ENCODE measurements around the gene FEZF2. TPM values are rescaled to one million over a fixed set of nuclear protein-coding genes. Genes with fewer than 3 reads are reported as not detected.

Gene FEZF2
- total and polyA plus RNA-seq, 9 of the 15 experiments (the other 6 are each of a cell fraction or from before 2014, with no cell fraction given), result not detected

DNA sequence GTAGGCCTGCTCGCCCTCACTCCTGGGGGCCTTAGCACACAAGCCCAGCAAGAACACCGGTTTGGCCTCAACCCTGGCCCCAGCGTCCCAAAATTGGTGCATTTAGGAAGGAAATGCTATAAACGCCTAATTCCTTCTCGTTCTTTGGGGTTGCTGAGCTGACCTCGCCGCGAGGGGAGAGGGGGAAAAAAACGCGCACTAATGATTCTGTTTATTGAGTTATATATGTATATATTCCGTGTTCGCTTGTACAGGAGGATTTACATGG, 3.9 kb downstream of the FEZF2 start:
- peaks cover 0 to 46% of the 10 kb centered on the region in 2 experiments; a peak in 2 of 5 replicates for H3K27me3 ChIP-seq (ENCODE audit: control insufficient read depth in 2 of 2, insufficient read depth in 2 of 2, low read length in 2 of 2)
- no peaks in the 10 kb centered on the region for H3K9me1 ChIP-seq (ENCODE audit: control insufficient read depth, insufficient read depth, low read length)
- FAIRE-seq (no peak), ATAC-seq (no peak), DNase-seq (ENCODE audit: extremely low read depth in 1 of 4, low spot score in 3 of 4) (no peak)
- H3K9ac ChIP-seq (ENCODE audit: insufficient read depth in 1 of 2, low read depth in 2 of 2, low read length in 2 of 2), result no peak overlapping the region
- H3K79me2 ChIP-seq (ENCODE audit: control insufficient read depth, insufficient read depth, low read length), result no peaks in the 10 kb centered on the region
- 0% methylated on average over 6 of the region's 12 CpGs for whole genome bisulfite sequencing (ENCODE audit: insufficient coverage, low coverage, missing lambda C conversion rate)
- intact Hi-C loops (cut with micrococcal nuclease) (no loop called here), in situ Hi-C loops (cut with MboI) (no loop called here)
- no peaks in the 10 kb centered on the region for H3K4me1 ChIP-seq (replicated peaks in 1 of 2; ENCODE audit: control insufficient read depth in 2 of 2, insufficient read depth in 2 of 2, low read length in 2 of 2)
- no peak overlapping the region for H3K27ac ChIP-seq (ENCODE audit: extremely low read depth, low read depth, low read length)
- H3K9me3 ChIP-seq (replicated peaks; ENCODE audit: control insufficient read depth, insufficient read depth, low read depth, low read length), result no peaks in the 10 kb centered on the region
- ChIA-PET CTCF (ENCODE audit: low intra/inter-chr PET ratio) (no interaction called here), POLR2A (no interaction called here)
- no peaks in the 10 kb centered on the region for H4K20me1 ChIP-seq (replicated peaks; ENCODE audit: control insufficient read depth, insufficient read depth, low read length)
- no peak overlapping the region for H2AFZ ChIP-seq (ENCODE audit: low read depth, low read length)
- BruUV-seq (replicated peaks), result no TSS peak
- no peak overlapping the region for H3K4me2 ChIP-seq (ENCODE audit: insufficient read depth, low read length)
- no peaks in the 10 kb centered on the region for H3K36me3 ChIP-seq (ENCODE audit: control insufficient read depth, insufficient read depth, low read length)
- no peak overlapping the region for H3K4me3 ChIP-seq
- no peak for TF ChIP-seq HNRNPUL1 (IDR thresholded peaks at IDR 0.05; ENCODE audit: low read length)
- TF ChIP-seq, protein P1, sequence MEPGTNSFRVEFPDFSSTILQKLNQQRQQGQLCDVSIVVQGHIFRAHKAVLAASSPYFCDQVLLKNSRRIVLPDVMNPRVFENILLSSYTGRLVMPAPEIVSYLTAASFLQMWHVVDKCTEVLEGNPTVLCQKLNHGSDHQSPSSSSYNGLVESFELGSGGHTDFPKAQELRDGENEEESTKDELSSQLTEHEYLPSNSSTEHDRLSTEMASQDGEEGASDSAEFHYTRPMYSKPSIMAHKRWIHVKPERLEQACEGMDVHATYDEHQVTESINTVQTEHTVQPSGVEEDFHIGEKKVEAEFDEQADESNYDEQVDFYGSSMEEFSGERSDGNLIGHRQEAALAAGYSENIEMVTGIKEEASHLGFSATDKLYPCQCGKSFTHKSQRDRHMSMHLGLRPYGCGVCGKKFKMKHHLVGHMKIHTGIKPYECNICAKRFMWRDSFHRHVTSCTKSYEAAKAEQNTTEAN (CRISPR knock-in tag; IDR thresholded peaks at IDR 0.05), result no peak
- no peak for TF ChIP-seq ZNF444 (CRISPR knock-in tag; IDR thresholded peaks at IDR 0.05)
- TF ChIP-seq HOXB6 (CRISPR knock-in tag; IDR thresholded peaks at IDR 0.05; ENCODE audit: borderline replicate concordance), result no peak
- TF ChIP-seq RBBP5 (IDR thresholded peaks at IDR 0.05; ENCODE audit: borderline replicate concordance, insufficient read depth, low read length, poor library complexity, severe bottlenecking), result no peak
- TF ChIP-seq PHB (CRISPR knock-in tag; IDR thresholded peaks at IDR 0.05), result no peak
- TF ChIP-seq, protein P2, sequence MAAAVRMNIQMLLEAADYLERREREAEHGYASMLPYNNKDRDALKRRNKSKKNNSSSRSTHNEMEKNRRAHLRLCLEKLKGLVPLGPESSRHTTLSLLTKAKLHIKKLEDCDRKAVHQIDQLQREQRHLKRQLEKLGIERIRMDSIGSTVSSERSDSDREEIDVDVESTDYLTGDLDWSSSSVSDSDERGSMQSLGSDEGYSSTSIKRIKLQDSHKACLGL (CRISPR knock-in tag; IDR thresholded peaks at IDR 0.05; ENCODE audit: borderline replicate concordance, poor library complexity, severe bottlenecking), result no peak
- TF ChIP-seq NR3C1 (CRISPR knock-in tag; IDR thresholded peaks at IDR 0.05), result no peak
- TF ChIP-seq, protein P3, sequence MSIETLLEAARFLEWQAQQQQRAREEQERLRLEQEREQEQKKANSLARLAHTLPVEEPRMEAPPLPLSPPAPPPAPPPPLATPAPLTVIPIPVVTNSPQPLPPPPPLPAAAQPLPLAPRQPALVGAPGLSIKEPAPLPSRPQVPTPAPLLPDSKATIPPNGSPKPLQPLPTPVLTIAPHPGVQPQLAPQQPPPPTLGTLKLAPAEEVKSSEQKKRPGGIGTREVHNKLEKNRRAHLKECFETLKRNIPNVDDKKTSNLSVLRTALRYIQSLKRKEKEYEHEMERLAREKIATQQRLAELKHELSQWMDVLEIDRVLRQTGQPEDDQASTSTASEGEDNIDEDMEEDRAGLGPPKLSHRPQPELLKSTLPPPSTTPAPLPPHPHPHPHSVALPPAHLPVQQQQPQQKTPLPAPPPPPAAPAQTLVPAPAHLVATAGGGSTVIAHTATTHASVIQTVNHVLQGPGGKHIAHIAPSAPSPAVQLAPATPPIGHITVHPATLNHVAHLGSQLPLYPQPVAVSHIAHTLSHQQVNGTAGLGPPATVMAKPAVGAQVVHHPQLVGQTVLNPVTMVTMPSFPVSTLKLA (conservative IDR thresholded peaks at IDR 0.05), result no peak
- TF ChIP-seq, protein P4, sequence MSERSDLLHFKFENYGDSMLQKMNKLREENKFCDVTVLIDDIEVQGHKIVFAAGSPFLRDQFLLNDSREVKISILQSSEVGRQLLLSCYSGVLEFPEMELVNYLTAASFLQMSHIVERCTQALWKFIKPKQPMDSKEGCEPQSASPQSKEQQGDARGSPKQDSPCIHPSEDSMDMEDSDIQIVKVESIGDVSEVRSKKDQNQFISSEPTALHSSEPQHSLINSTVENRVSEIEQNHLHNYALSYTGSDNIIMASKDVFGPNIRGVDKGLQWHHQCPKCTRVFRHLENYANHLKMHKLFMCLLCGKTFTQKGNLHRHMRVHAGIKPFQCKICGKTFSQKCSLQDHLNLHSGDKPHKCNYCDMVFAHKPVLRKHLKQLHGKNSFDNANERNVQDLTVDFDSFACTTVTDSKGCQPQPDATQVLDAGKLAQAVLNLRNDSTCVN (CRISPR knock-in tag; IDR thresholded peaks at IDR 0.05), result no peak
- no peak for TF ChIP-seq ZNF311 (CRISPR knock-in tag; IDR thresholded peaks at IDR 0.05)
- TF ChIP-seq, protein P5, sequence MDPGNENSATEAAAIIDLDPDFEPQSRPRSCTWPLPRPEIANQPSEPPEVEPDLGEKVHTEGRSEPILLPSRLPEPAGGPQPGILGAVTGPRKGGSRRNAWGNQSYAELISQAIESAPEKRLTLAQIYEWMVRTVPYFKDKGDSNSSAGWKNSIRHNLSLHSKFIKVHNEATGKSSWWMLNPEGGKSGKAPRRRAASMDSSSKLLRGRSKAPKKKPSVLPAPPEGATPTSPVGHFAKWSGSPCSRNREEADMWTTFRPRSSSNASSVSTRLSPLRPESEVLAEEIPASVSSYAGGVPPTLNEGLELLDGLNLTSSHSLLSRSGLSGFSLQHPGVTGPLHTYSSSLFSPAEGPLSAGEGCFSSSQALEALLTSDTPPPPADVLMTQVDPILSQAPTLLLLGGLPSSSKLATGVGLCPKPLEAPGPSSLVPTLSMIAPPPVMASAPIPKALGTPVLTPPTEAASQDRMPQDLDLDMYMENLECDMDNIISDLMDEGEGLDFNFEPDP (CRISPR knock-in tag; IDR thresholded peaks at IDR 0.05), result no peak
- TF ChIP-seq AFF4 (CRISPR knock-in tag; IDR thresholded peaks at IDR 0.05), result no peak
